ENCODE measurements around the gene SF3A1. TPM values are rescaled to one million over a fixed set of nuclear protein-coding genes. Genes with fewer than 3 reads are reported as not detected.

The SF3A1 gene
- total RNA-seq, 1 experiment from 2014 or later = 272 TPM

GRCh38 chr22:30382340-30382739, 25.6 kb upstream of the SF3A1 start:
- CTCF ChIA-PET = interaction anchor here (0.9 to 2.0 kb wide), 3 partner anchors 9 to 95 kb away, joined by 4 to 6 read pairs (median 4); partner anchors contain the start of gene MTFP1
- Mint-ChIP-seq H3K4me1 (peaks cover 4% of the 10 kb centered on the region; the same call in 1 of the 2 replicates), H3K9me3 (no peaks in the 10 kb centered on the region), H3K27ac (no peak overlapping the region), H3K27me3 (ENCODE audit: low read depth) (no peaks in the 10 kb centered on the region), H3K4me3 (no peak overlapping the region), H3K36me3 (peaks cover 7% of the 10 kb centered on the region)
- POLR2A ChIA-PET = no interaction called here
- TF ChIP-seq ELF4 (CRISPR knock-in tag; IDR thresholded peaks at IDR 0.05; ENCODE audit: low read depth) (no peak), MXD4 (CRISPR knock-in tag; IDR thresholded peaks at IDR 0.05; ENCODE audit: borderline replicate concordance) (no peak), ZNF263 (CRISPR knock-in tag; IDR thresholded peaks at IDR 0.05; ENCODE audit: low read depth) (no peak), NFYB (CRISPR knock-in tag; conservative IDR thresholded peaks at IDR 0.05; ENCODE audit: low read depth) (no peak), HMGA2 (CRISPR knock-in tag; IDR thresholded peaks at IDR 0.05) (no peak), USF2 (CRISPR knock-in tag; IDR thresholded peaks at IDR 0.05) (no peak), RORB (CRISPR knock-in tag; IDR thresholded peaks at IDR 0.05) (no peak)
- no peak for ATAC-seq
- no peak for DNase-seq (ENCODE audit: low spot score)

GRCh38 chr22:30381264-30381663, 24.6 kb upstream of the SF3A1 start:
- Mint-ChIP-seq H3K27me3 (ENCODE audit: low read depth) (no peaks in the 10 kb centered on the region), H3K27ac (no peak overlapping the region), H3K9me3 (no peaks in the 10 kb centered on the region), H3K4me1 (peaks cover 2% of the 10 kb centered on the region; the same call in 1 of the 2 replicates), H3K36me3 (peaks cover 7% of the 10 kb centered on the region), H3K4me3 (no peak overlapping the region)
- no peak for DNase-seq (ENCODE audit: low spot score)
- no peak for ATAC-seq
- CTCF ChIA-PET = interaction anchor here (2.0 kb wide), 1 partner anchor 94 kb away, joined by 6 read pairs; no protein-coding TSS in a partner anchor
- POLR2A ChIA-PET = no interaction called here
- TF ChIP-seq ZBTB43 (CRISPR knock-in tag; IDR thresholded peaks at IDR 0.05) = no peak
- no peak for TF ChIP-seq CREM (CRISPR knock-in tag; IDR thresholded peaks at IDR 0.05)
- TF ChIP-seq EMX1 (CRISPR knock-in tag; IDR thresholded peaks at IDR 0.05) = no peak
- no peak for TF ChIP-seq FOXK1 (CRISPR knock-in tag; IDR thresholded peaks at IDR 0.05)
- no peak for TF ChIP-seq ATF2 (CRISPR knock-in tag; IDR thresholded peaks at IDR 0.05; ENCODE audit: borderline replicate concordance, low read depth)
- TF ChIP-seq ZNF416 (CRISPR knock-in tag; IDR thresholded peaks at IDR 0.05) = no peak
- no peak for TF ChIP-seq JUN (CRISPR knock-in tag; IDR thresholded peaks at IDR 0.05)
- no peak for TF ChIP-seq PREB (CRISPR knock-in tag; IDR thresholded peaks at IDR 0.05; ENCODE audit: borderline replicate concordance)
- no peak for TF ChIP-seq SP1 (CRISPR knock-in tag; conservative IDR thresholded peaks at IDR 0.05)
- no peak for TF ChIP-seq NR1H2 (CRISPR knock-in tag; IDR thresholded peaks at IDR 0.05)
- no peak for TF ChIP-seq E2F4 (CRISPR knock-in tag; IDR thresholded peaks at IDR 0.05; ENCODE audit: borderline replicate concordance, low read depth)
- TF ChIP-seq NFE2L1 (CRISPR knock-in tag; IDR thresholded peaks at IDR 0.05) = no peak
- TF ChIP-seq GTF2I (CRISPR knock-in tag; conservative IDR thresholded peaks at IDR 0.05) = no peak
- no peak for TF ChIP-seq ATF1 (CRISPR knock-in tag; IDR thresholded peaks at IDR 0.05)
- no peak for TF ChIP-seq RORB (CRISPR knock-in tag; IDR thresholded peaks at IDR 0.05)
- TF ChIP-seq GABPB1 (CRISPR knock-in tag; IDR thresholded peaks at IDR 0.05) = no peak
- no peak for TF ChIP-seq FOXP1 (CRISPR knock-in tag; IDR thresholded peaks at IDR 0.05; ENCODE audit: borderline replicate concordance)
- TF ChIP-seq ZNF121 (CRISPR knock-in tag; IDR thresholded peaks at IDR 0.05) = no peak
- TF ChIP-seq ETV6 (CRISPR knock-in tag; IDR thresholded peaks at IDR 0.05) = no peak
